ENCODE data around the gene GSTM2. TPM values are rescaled to one million over a fixed set of nuclear protein-coding genes. Genes with fewer than 3 reads are reported as not detected.

GSTM2 gene
- total RNA-seq, 1 experiment from 2014 or later = 5.9 TPM

GRCh38 chr1:109717729-109718128 is 49.9 kb downstream of the GSTM2 start:
- no peak for DNase-seq (ENCODE audit: low read depth, low spot score)
- CTCF ChIA-PET = interaction anchor here (1.0 to 1.5 kb wide), 6 partner anchors 10 to 267 kb away, joined by 3 to 10 read pairs (median 6); partner anchors contain the start of gene AHCYL1

More at GRCh38 chr1:109717729-109718128, 49.9 kb downstream of the GSTM2 start:
- no peaks in the 10 kb centered on the region for H3K79me2 ChIP-seq (ENCODE audit: insufficient read depth, low read length)
- H4K20me1 ChIP-seq (ENCODE audit: insufficient read depth) = no peaks in the 10 kb centered on the region
- H3K9ac ChIP-seq (ENCODE audit: low read length) = no peak overlapping the region
- RAD21 ChIA-PET (ENCODE audit: low non-redundant PET in 1 of 2, low total read pairs in 2 of 2, uncharacterized antibody in 2 of 2, unreplicated experiment in 2 of 2) = interaction anchor here in 1 of 2 experiments (1.0 kb wide), 1 partner anchor 57 kb away, joined by 3 read pairs; no protein-coding TSS in a partner anchor
- H3K4me1 ChIP-seq (ENCODE audit: control insufficient read depth in 1 of 2, insufficient read depth in 2 of 2, low read length in 2 of 2) = peaks cover 0 to 14% of the 10 kb centered on the region in 2 experiments; a peak in 2 of 4 replicates
- no TSS peak for BruUV-seq (replicated peaks)
- no peak overlapping the region for H2AFZ ChIP-seq (ENCODE audit: low read depth, low read length, poor library complexity, severe bottlenecking)
- no peaks in the 10 kb centered on the region for H3K27me3 ChIP-seq (ENCODE audit: insufficient read depth, low read length)
- POLR2A ChIA-PET = no interaction called here
- intact Hi-C loops (cut with micrococcal nuclease) = loop anchor here (1.0 to 5.0 kb wide), 2 partner anchors 56 to 265 kb away; partner anchors contain the start of gene AHCYL1
- no peak overlapping the region for H3K27ac ChIP-seq (ENCODE audit: low read depth, low read length)
- no peak for ATAC-seq
- no peaks in the 10 kb centered on the region for H3K9me3 ChIP-seq (ENCODE audit: control insufficient read depth in 1 of 2, insufficient read depth in 1 of 2, low read depth in 1 of 2, low read length in 2 of 2)
- TF ChIP-seq CEBPB (IDR thresholded peaks at IDR 0.05; ENCODE audit: low read depth) (no peak), ELF1 (IDR thresholded peaks at IDR 0.05; ENCODE audit: borderline replicate concordance, low read depth) (no peak), SRF (IDR thresholded peaks at IDR 0.05; ENCODE audit: low read depth) (no peak), POLR2A (IDR thresholded peaks at IDR 0.05; ENCODE audit: borderline replicate concordance, extremely low read depth, insufficient read depth, insufficient read length) (no peak), POLR2AphosphoS5 (IDR thresholded peaks at IDR 0.05; ENCODE audit: low read depth, low read length) (no peak), ZFX (IDR thresholded peaks at IDR 0.05) (no peak), TCF7L2 (IDR thresholded peaks at IDR 0.05; ENCODE audit: borderline replicate concordance, extremely low read depth, insufficient read depth, insufficient read length) (no peak), JUND (IDR thresholded peaks at IDR 0.05) (no peak), FOSL1 (IDR thresholded peaks at IDR 0.05; ENCODE audit: low read depth) (no peak), EGR1 (IDR thresholded peaks at IDR 0.05; ENCODE audit: low read depth) (no peak), SP1 (IDR thresholded peaks at IDR 0.05; ENCODE audit: low read depth) (no peak), EZH2 (IDR thresholded peaks at IDR 0.05) (no peak), SIN3A (IDR thresholded peaks at IDR 0.05; ENCODE audit: low read depth) (no peak), ATF3 (IDR thresholded peaks at IDR 0.05) (no peak)
- TF ChIP-seq, protein P1, sequence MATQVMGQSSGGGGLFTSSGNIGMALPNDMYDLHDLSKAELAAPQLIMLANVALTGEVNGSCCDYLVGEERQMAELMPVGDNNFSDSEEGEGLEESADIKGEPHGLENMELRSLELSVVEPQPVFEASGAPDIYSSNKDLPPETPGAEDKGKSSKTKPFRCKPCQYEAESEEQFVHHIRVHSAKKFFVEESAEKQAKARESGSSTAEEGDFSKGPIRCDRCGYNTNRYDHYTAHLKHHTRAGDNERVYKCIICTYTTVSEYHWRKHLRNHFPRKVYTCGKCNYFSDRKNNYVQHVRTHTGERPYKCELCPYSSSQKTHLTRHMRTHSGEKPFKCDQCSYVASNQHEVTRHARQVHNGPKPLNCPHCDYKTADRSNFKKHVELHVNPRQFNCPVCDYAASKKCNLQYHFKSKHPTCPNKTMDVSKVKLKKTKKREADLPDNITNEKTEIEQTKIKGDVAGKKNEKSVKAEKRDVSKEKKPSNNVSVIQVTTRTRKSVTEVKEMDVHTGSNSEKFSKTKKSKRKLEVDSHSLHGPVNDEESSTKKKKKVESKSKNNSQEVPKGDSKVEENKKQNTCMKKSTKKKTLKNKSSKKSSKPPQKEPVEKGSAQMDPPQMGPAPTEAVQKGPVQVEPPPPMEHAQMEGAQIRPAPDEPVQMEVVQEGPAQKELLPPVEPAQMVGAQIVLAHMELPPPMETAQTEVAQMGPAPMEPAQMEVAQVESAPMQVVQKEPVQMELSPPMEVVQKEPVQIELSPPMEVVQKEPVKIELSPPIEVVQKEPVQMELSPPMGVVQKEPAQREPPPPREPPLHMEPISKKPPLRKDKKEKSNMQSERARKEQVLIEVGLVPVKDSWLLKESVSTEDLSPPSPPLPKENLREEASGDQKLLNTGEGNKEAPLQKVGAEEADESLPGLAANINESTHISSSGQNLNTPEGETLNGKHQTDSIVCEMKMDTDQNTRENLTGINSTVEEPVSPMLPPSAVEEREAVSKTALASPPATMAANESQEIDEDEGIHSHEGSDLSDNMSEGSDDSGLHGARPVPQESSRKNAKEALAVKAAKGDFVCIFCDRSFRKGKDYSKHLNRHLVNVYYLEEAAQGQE (IDR thresholded peaks at IDR 0.05; ENCODE audit: low read depth) = no peak
- TF ChIP-seq, protein P2, sequence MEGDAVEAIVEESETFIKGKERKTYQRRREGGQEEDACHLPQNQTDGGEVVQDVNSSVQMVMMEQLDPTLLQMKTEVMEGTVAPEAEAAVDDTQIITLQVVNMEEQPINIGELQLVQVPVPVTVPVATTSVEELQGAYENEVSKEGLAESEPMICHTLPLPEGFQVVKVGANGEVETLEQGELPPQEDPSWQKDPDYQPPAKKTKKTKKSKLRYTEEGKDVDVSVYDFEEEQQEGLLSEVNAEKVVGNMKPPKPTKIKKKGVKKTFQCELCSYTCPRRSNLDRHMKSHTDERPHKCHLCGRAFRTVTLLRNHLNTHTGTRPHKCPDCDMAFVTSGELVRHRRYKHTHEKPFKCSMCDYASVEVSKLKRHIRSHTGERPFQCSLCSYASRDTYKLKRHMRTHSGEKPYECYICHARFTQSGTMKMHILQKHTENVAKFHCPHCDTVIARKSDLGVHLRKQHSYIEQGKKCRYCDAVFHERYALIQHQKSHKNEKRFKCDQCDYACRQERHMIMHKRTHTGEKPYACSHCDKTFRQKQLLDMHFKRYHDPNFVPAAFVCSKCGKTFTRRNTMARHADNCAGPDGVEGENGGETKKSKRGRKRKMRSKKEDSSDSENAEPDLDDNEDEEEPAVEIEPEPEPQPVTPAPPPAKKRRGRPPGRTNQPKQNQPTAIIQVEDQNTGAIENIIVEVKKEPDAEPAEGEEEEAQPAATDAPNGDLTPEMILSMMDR (IDR thresholded peaks at IDR 0.05 in 2 of 3, conservative IDR thresholded peaks at IDR 0.05 in 1 of 3; ENCODE audit: borderline replicate concordance in 1 of 3, insufficient read depth in 1 of 3, low read depth in 2 of 3, low read length in 2 of 3) = no peak
- H3K9me2 ChIP-seq (ENCODE audit: insufficient read depth) = no peaks in the 10 kb centered on the region
- H3K4me2 ChIP-seq (ENCODE audit: low read length) = no peak overlapping the region
- H3K36me3 ChIP-seq (ENCODE audit: control insufficient read depth in 1 of 2, insufficient read depth in 2 of 2, low read length in 2 of 2) = no peaks in the 10 kb centered on the region
- no peak overlapping the region for H3K4me3 ChIP-seq (replicated peaks in 1 of 2; ENCODE audit: low read depth in 1 of 2, low read length in 2 of 2)
